Type B pancreatic cell (in vitro differentiated cells): ENCODE results near the gene ARHGAP9. TPM values are rescaled to one million over a fixed set of nuclear protein-coding genes. Genes with fewer than 3 reads are reported as not detected.

ENCODE experiments used
- DNase-seq: peaks from one replicate; pipeline ENCODE4 v3.0.0; 2021; ENCODE audit warnings: mixed read lengths; ENCODE audit not compliant: unreplicated experiment; ENCODE audit errors: extremely low spot score
- H3K27ac Mint-ChIP-seq: 2 replicates; pipeline ENCODE4 v1.8.0; 2021; ENCODE audit warnings: mild to moderate bottlenecking, mixed read lengths
- H3K27me3 Mint-ChIP-seq: 2 replicates; pipeline ENCODE4 v1.8.0; 2021; ENCODE audit warnings: mixed read lengths
- H3K36me3 Mint-ChIP-seq: 2 replicates; pipeline ENCODE4 v1.8.0; 2021; ENCODE audit warnings: mixed read lengths
- H3K4me1 Mint-ChIP-seq: one replicate; pipeline ENCODE4 v1.8.0; 2021; ENCODE audit warnings: mixed read lengths; ENCODE audit not compliant: unreplicated experiment
- H3K4me3 Mint-ChIP-seq: 2 replicates; pipeline ENCODE4 v1.8.0; 2021; ENCODE audit warnings: mild to moderate bottlenecking, mixed read lengths
- H3K9me3 Mint-ChIP-seq: 2 replicates; pipeline ENCODE4 v1.8.0; 2021; ENCODE audit warnings: mixed read lengths
- total RNA-seq: library from RNA; stranded (reverse); gene quantifications from 2 replicates; pipeline ENCODE4 v1.2.1, GENCODE V29; 2021; ENCODE audit warnings: low replicate concordance
- TF ChIP-seq, protein P1 (sequence below): fragments of 200-600 bp; sonication (generic); conservative IDR thresholded peaks from 2 replicates; pipeline ENCODE4 v1.5.0; 2021; ENCODE audit warnings: antibody characterized with exemption, mild to moderate bottlenecking

ARHGAP9 gene
- total RNA-seq, 1 donor from 2014 or later, result 1.8 TPM

DNA sequence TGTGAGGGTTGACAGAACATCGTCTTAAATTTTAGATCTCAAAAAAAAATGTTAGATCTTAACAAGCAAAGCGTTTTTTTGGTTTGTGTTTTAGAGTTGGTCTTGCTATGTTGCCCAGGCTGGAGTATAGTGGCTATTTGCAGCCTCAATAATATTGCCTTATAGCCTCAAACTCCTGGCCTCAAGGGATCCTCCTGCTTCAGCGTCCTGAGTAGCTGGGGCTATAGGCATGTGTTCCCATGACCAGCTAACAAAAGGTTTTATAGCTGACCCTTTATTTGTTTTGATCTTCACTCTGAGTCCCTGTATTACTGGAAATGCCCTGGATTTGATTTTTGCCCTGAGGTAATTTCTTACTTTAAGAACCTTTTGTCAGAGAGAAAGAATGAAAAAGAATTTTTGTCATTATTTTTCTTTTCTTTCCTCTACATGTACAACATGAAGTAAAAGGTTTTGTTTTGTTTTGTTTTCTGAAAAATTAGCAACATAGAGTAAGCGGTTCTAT is 39.9 kb downstream of the ARHGAP9 start:
- H3K4me3 Mint-ChIP-seq, result no peak overlapping the region
- TF ChIP-seq, protein P1, sequence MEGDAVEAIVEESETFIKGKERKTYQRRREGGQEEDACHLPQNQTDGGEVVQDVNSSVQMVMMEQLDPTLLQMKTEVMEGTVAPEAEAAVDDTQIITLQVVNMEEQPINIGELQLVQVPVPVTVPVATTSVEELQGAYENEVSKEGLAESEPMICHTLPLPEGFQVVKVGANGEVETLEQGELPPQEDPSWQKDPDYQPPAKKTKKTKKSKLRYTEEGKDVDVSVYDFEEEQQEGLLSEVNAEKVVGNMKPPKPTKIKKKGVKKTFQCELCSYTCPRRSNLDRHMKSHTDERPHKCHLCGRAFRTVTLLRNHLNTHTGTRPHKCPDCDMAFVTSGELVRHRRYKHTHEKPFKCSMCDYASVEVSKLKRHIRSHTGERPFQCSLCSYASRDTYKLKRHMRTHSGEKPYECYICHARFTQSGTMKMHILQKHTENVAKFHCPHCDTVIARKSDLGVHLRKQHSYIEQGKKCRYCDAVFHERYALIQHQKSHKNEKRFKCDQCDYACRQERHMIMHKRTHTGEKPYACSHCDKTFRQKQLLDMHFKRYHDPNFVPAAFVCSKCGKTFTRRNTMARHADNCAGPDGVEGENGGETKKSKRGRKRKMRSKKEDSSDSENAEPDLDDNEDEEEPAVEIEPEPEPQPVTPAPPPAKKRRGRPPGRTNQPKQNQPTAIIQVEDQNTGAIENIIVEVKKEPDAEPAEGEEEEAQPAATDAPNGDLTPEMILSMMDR, result no peak
- H3K27me3 Mint-ChIP-seq, result no peaks in the 10 kb centered on the region
- peaks cover 4% of the 10 kb centered on the region for H3K9me3 Mint-ChIP-seq
- H3K36me3 Mint-ChIP-seq, result no peaks in the 10 kb centered on the region
- peaks cover 5% of the 10 kb centered on the region for H3K4me1 Mint-ChIP-seq
- H3K27ac Mint-ChIP-seq, result no peak overlapping the region
- DNase-seq, result no peak

DNA sequence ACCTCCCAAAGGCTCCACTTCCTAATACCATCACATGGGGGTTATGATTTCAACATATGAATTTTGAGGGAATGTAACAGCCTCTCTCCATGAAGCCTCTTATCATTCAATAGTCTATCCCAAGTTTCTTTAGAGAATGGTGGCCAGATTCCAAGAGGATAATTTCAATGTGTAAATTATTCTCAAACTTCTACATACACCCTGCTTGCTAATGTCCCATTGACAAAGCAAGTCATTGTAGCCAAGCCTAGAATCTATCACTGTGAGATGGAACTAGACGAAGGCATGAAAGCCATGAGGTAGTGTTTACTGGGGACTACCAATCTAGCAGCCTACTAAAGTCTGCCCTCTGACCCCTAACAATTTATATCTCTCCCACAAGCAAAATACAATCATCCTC is 41.3 kb downstream of the ARHGAP9 start:
- Mint-ChIP-seq H3K9me3 (peaks cover 4% of the 10 kb centered on the region), H3K4me3 (no peak overlapping the region), H3K27me3 (no peaks in the 10 kb centered on the region), H3K4me1 (peaks cover 5% of the 10 kb centered on the region), H3K27ac (no peak overlapping the region), H3K36me3 (no peaks in the 10 kb centered on the region)
- no peak for DNase-seq
- TF ChIP-seq, protein P1, result no peak

DNA sequence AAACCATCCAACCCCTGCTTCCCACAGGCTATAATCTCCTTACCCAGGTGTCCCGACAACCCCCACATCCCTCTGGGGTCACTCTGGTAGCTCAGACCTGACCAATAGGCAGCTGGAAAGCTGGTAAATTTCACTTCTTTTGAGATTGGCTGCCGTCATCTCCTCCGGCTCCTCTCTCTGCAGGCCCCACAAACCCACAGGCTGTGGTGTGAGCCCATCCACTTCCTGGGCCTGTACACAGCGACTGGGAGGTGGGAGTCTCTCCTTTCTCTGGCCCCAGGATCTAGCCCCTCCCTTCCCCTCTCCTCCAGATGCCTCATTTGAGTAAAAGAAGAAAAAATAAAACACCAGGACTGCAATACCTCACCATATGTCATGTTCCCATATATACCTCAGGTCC is 44.4 kb downstream of the ARHGAP9 start:
- DNase-seq, result no peak
- H3K9me3 Mint-ChIP-seq, result no peaks in the 10 kb centered on the region
- H3K27ac Mint-ChIP-seq, result no peak overlapping the region
- peaks cover 14% of the 10 kb centered on the region for H3K4me1 Mint-ChIP-seq
- H3K4me3 Mint-ChIP-seq, result no peak overlapping the region
- H3K27me3 Mint-ChIP-seq, result no peaks in the 10 kb centered on the region
- no peaks in the 10 kb centered on the region for H3K36me3 Mint-ChIP-seq
- TF ChIP-seq, protein P1, result no peak

DNA sequence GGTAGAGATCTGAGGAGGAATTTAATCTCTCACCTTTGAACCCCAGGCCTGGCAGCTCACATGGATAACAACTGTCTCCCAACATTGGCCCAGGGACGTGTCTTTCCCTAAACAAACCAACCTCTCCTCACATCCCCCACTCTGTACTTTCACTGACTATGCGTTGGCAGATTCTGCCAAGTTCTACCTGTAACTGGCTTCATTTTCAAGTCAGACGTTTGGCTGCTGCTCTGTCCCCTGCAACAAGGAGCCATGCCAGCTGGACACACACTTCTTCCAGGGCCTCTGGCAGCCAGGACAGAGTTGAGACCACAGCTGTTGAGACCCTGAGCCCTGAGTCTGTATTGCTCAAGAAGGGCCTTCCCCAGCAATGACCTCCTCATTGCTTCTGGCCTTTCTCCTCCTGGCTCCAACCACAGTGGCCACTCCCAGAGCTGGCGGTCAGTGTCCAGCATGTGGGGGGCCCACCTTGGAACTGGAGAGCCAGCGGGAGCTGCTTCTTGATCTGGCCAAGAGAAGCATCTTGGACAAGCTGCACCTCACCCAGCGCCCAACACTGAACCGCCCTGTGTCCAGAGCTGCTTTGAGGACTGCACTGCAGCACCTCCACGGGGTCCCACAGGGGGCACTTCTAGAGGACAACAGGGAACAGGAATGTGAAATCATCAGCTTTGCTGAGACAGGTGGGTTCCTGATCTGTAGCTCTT is 45.0 kb downstream of the ARHGAP9 start, which contains the start of gene INHBC:
INHBC (plus strand) TSS at position 268 of the 707 bp plus-strand sequence; CDS start at position 371, 103 bp downstream.
- Mint-ChIP-seq H3K27ac (peak within 1 kb of the TSS; percentile 41), H3K27me3 (no peaks in the 10 kb centered on the region), H3K9me3 (no peaks in the 10 kb centered on the region), H3K36me3 (no peaks in the 10 kb centered on the region), H3K4me3 (no peak within 1 kb of the TSS), H3K4me1 (peaks cover 18% of the 10 kb centered on the region)
- TF ChIP-seq, protein P1, result no peak
- no peak for DNase-seq

DNA sequence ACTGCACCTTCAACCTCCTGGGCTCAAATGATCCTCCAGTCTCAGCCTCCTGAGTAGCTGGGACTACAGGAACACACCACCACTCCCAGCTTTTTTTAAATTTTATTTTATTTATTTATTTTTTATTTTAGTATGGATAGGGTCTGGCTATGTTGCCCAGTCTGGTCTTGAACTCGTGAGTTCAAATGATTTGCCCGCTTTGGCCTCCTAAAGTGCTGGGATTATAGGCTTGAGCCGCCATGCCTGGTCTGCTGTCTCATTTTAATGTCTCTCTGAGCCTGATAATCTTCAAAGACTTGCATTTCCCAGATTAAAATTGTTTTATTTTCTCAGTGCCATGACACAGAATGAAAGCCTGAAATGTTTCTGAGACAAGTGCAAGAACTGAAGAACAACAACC is 46.3 kb downstream of the ARHGAP9 start:
- H3K9me3 Mint-ChIP-seq, result no peaks in the 10 kb centered on the region
- DNase-seq, result no peak
- TF ChIP-seq, protein P1, result no peak
- H3K27ac Mint-ChIP-seq, result no peak overlapping the region
- H3K36me3 Mint-ChIP-seq, result no peaks in the 10 kb centered on the region
- H3K4me3 Mint-ChIP-seq, result no peak overlapping the region
- peaks cover 24% of the 10 kb centered on the region for H3K4me1 Mint-ChIP-seq
- no peaks in the 10 kb centered on the region for H3K27me3 Mint-ChIP-seq
